ENCODE results near the gene MERTK.
"Not testable (repeated sequence)": the region's sequence is repeated elsewhere in the genome, so short reads cannot be mapped to it uniquely, and the experiment has no call there.

The MERTK gene

GRCh38 chr2:111945444-111946293, 47.3 kb downstream of the MERTK start:
- no peak for DNase-seq (ENCODE audit: low read depth in 2 of 2)

- DNase-seq (ENCODE audit: low read depth in 2 of 2), result no peak
Observed at GRCh38 chr2:111946294-111947114, 48.1 kb downstream of the MERTK start.

- no peak for DNase-seq (ENCODE audit: low read depth in 2 of 2)
Observed at GRCh38 chr2:111947219-111947618, 48.8 kb downstream of the MERTK start.

- no peak for DNase-seq (ENCODE audit: low read depth in 2 of 2)
Observed at GRCh38 chr2:111948832-111949231, 50.4 kb downstream of the MERTK start.

- DNase-seq (ENCODE audit: low read depth in 2 of 2), result no peak
Observed at GRCh38 chr2:111950236-111950635, 51.8 kb downstream of the MERTK start.

- DNase-seq (ENCODE audit: low read depth in 2 of 2), result no peak
Observed at GRCh38 chr2:111951486-111951885, 53.1 kb downstream of the MERTK start.

- no peak for DNase-seq (ENCODE audit: low read depth in 2 of 2)
Observed at GRCh38 chr2:111952871-111953452, 54.6 kb downstream of the MERTK start.

GRCh38 chr2:111954602-111955332, 56.4 kb downstream of the MERTK start:
- DNase-seq (ENCODE audit: low read depth in 2 of 2), result no peak

- no peak for DNase-seq (ENCODE audit: low read depth in 2 of 2)
Observed at GRCh38 chr2:111957872-111958354, 59.5 kb downstream of the MERTK start.

- DNase-seq (ENCODE audit: low read depth in 2 of 2), result no peak
Observed at GRCh38 chr2:111958901-111959300, 60.5 kb downstream of the MERTK start.

GRCh38 chr2:111961663-111962062, 63.3 kb downstream of the MERTK start:
- DNase-seq (ENCODE audit: low read depth in 2 of 2), result no peak

GRCh38 chr2:111963086-111963485, 64.7 kb downstream of the MERTK start:
- DNase-seq (ENCODE audit: low read depth in 2 of 2), result not testable (repeated sequence)

GRCh38 chr2:111963508-111963907, 65.1 kb downstream of the MERTK start:
- not testable (repeated sequence) for DNase-seq (ENCODE audit: low read depth in 2 of 2)

- DNase-seq (ENCODE audit: low read depth in 2 of 2), result no peak
Observed at GRCh38 chr2:111965062-111965461, 66.7 kb downstream of the MERTK start.

- DNase-seq (ENCODE audit: low read depth in 2 of 2), result no peak
Observed at GRCh38 chr2:111966241-111966640, 67.8 kb downstream of the MERTK start.

- DNase-seq (ENCODE audit: low read depth in 2 of 2), result no peak
Observed at GRCh38 chr2:111967018-111967417, 68.6 kb downstream of the MERTK start.

- DNase-seq (ENCODE audit: low read depth in 2 of 2), result no peak
Observed at GRCh38 chr2:111970453-111970852, 72.0 kb downstream of the MERTK start.

GRCh38 chr2:111972955-111973565, 74.7 kb downstream of the MERTK start:
- DNase-seq (ENCODE audit: low read depth in 2 of 2), result no peak

GRCh38 chr2:111973701-111974100, 75.3 kb downstream of the MERTK start:
- DNase-seq (ENCODE audit: low read depth in 2 of 2), result no peak

- DNase-seq (ENCODE audit: low read depth in 2 of 2), result no peak
Observed at GRCh38 chr2:111975053-111975552, 76.7 kb downstream of the MERTK start.

GRCh38 chr2:111975819-111976218, 77.4 kb downstream of the MERTK start:
- no peak for DNase-seq (ENCODE audit: low read depth in 2 of 2)
